PC-3 (cell line): ENCODE data around the gene ZFYVE19. TPM values are rescaled to one million over a fixed set of nuclear protein-coding genes. Genes with fewer than 3 reads are reported as not detected.

Experiments used
- ATAC-seq: fragments of 200-7000 bp; cut with Tn5 transposase; 2 replicates; pipeline ENCODE4 v1.9.1; 2020; ENCODE audit warnings: mild to moderate bottlenecking, moderate library complexity
- BruUV-seq: library from RNA; stranded (reverse); fragments of 400-500 nt; replicated peaks from 2 replicates; lab custom pipeline; 2021; lab: Mats Ljungman, UMichigan
- CTCF ChIA-PET: fragments of 300-600 bp; sonication (Branson Sonifier 250); formaldehyde crosslinking; loops from one replicate; lab custom pipeline; 2022; ENCODE audit warnings: antibody characterized with exemption; lab: Charles Lee
- POLR2A ChIA-PET: fragments of 300-600 bp; sonication (Branson Sonifier 250); formaldehyde crosslinking; loops from one replicate; lab custom pipeline; 2022; ENCODE audit warnings: antibody characterized with exemption; ENCODE audit not compliant: unreplicated experiment; lab: Charles Lee
- DNase-seq: peaks from one replicate; pipeline ENCODE4 v3.0.0-alpha.2; 2015
- H2AFZ ChIP-seq: fragments of 300-600 bp; sonication (generic); 2 replicates; pipeline ENCODE4 v1.6.0; 2016; ENCODE audit warnings: antibody characterized with exemption, low read length
- H3F3A ChIP-seq: fragments of 300-600 bp; sonication (generic); one replicate; pipeline ENCODE4 v1.6.0; 2017; ENCODE audit warnings: antibody characterized with exemption, low read length, control low read depth, mild to moderate bottlenecking; ENCODE audit not compliant: unreplicated experiment
- H3K27ac ChIP-seq: fragments of 300-600 bp; sonication (generic); 2 replicates; pipeline ENCODE4 v1.5.1; 2016; ENCODE audit warnings: mild to moderate bottlenecking, low read length
- H3K27me3 ChIP-seq: fragments of 300-600 bp; sonication (generic); 2 replicates; pipeline ENCODE4 v1.6.1; 2016; ENCODE audit warnings: low read length, mixed read lengths
- H3K36me3 ChIP-seq: fragments of 300-600 bp; sonication (generic); 2 replicates; pipeline ENCODE4 v1.6.1; 2016; ENCODE audit warnings: low read depth, mixed run types, low read length, mixed read lengths
- H3K4me1 ChIP-seq: fragments of 300-600 bp; sonication (generic); 2 replicates; pipeline ENCODE4 v1.5.1; 2016; ENCODE audit warnings: low read length; ENCODE audit not compliant: insufficient read depth
- H3K4me2 ChIP-seq: fragments of 300-600 bp; sonication (generic); 2 replicates; pipeline ENCODE4 v1.6.0; 2016; ENCODE audit warnings: low read length
- H3K4me3 ChIP-seq: fragments of 300-600 bp; sonication (generic); 2 replicates; pipeline ENCODE4 v1.5.1; 2016; ENCODE audit warnings: mild to moderate bottlenecking, low read length, mixed read lengths
- H3K79me2 ChIP-seq: fragments of 300-600 bp; sonication (generic); 2 replicates; pipeline ENCODE4 v1.6.1; 2017; ENCODE audit warnings: low read length, mixed read lengths
- H3K9ac ChIP-seq: fragments of 300-600 bp; sonication (generic); 2 replicates; pipeline ENCODE4 v1.6.0; 2016; ENCODE audit warnings: mild to moderate bottlenecking, low read length
- H3K9me2 ChIP-seq: fragments of 300-600 bp; sonication (generic); replicated peaks from 2 replicates; pipeline ENCODE4 v1.6.1; 2016; ENCODE audit warnings: mixed run types, low read length, mixed read lengths
- H3K9me3 ChIP-seq: fragments of 300-600 bp; sonication (generic); 2 replicates; pipeline ENCODE4 v1.6.1; 2016; ENCODE audit warnings: low read length, mixed read lengths
- H4K20me1 ChIP-seq: fragments of 300-600 bp; sonication (generic); 2 replicates; pipeline ENCODE4 v1.6.1; 2016; ENCODE audit warnings: low read length, mixed read lengths
- CTCF ChIP-seq: fragments of 300-600 bp; sonication (generic); conservative IDR thresholded peaks from 2 replicates; pipeline ENCODE4 v1.5.1; 2017; ENCODE audit warnings: antibody characterized with exemption, low read depth, mild to moderate bottlenecking, low read length
- EZH2 ChIP-seq: fragments of 300-600 bp; sonication (generic); IDR thresholded peaks from one replicate; pipeline ENCODE4 v1.6.1; 2017; ENCODE audit warnings: antibody characterized with exemption, mild to moderate bottlenecking, low read length; ENCODE audit not compliant: unreplicated experiment
- EZH2phosphoT487 ChIP-seq: fragments of 300-600 bp; sonication (generic); IDR thresholded peaks from 2 replicates; pipeline ENCODE4 v1.6.1; 2018; ENCODE audit warnings: mild to moderate bottlenecking, antibody characterized with exemption, low read length, borderline replicate concordance
- intact Hi-C: fragments of 100-400 bp; cut with micrococcal nuclease; formaldehyde crosslinking; loops from 2 replicates; pipeline ENCODE4 v1.9.0; 2023
- total RNA-seq: library from RNA; depleted of rRNA; stranded (reverse); fragments of >200 nt; gene quantifications from 2 replicates; pipeline ENCODE4 v1.2.3, GENCODE V29; 2014

The ZFYVE19 gene
- total RNA-seq, 1 experiment from 2014 or later = 32.3 TPM

- Histone ChIP-seq H3K4me2 (peak within 1 kb of the TSS; percentile 83), H3K27ac (peak within 1 kb of the TSS; percentile 72), H3K4me1 (peaks cover 38% of the 10 kb centered on the region), H3K9ac (peak within 1 kb of the TSS; percentile 85), H2AFZ (peak within 1 kb of the TSS; percentile 81), H3K79me2 (peaks cover 58% of the 10 kb centered on the region), H3K9me3 (no peaks in the 10 kb centered on the region), H3K4me3 (peak within 1 kb of the TSS; percentile 88), H3K36me3 (no peaks in the 10 kb centered on the region; the same call in 1 of the 2 replicates), H4K20me1 (peaks cover 19% of the 10 kb centered on the region; the same call in 1 of the 2 replicates), H3K27me3 (no peaks in the 10 kb centered on the region), H3F3A (no peaks in the 10 kb centered on the region), H3K9me2 (no peaks in the 10 kb centered on the region)
- ATAC-seq = peak; percentile 16
- intact Hi-C loops = no loop called here
- peak; percentile 66 for DNase-seq
- ChIA-PET CTCF (interaction anchor here (0.6 to 1.6 kb wide), 6 partner anchors 13 to 59 kb away, joined by 3 to 7 read pairs (median 3); no protein-coding TSS in a partner anchor), POLR2A (interaction anchor here (1.2 to 1.3 kb wide), 2 partner anchors 16 to 37 kb away, joined by 3 to 5 read pairs; partner anchors contain the start of genes DNAJC17, PPP1R14D and ZFYVE19)
- no TSS peak for BruUV-seq
- TF ChIP-seq CTCF (no peak), EZH2phosphoT487 (no peak), EZH2 (no peak)
Observed at GRCh38 chr15:40843885-40844695, 37.2 kb downstream of the ZFYVE19 start, which contains the start of gene SPINT1. TSS of gene SPINT1 (plus strand) at chr15:40844048. CDS start at chr15:40844555, 507 bp downstream.

GRCh38 chr15:40844696-40845030, 37.8 kb downstream of the ZFYVE19 start:
- no peak for TF ChIP-seq EZH2phosphoT487
- TF ChIP-seq CTCF = no peak
- TF ChIP-seq EZH2 = no peak
- H3K4me3 ChIP-seq = peak overlapping the region; percentile 88
- no peaks in the 10 kb centered on the region for H3K27me3 ChIP-seq
- no peaks in the 10 kb centered on the region for H3F3A ChIP-seq
- ChIA-PET CTCF (interaction anchor here (0.6 to 1.6 kb wide), 6 partner anchors 12 to 61 kb away, joined by 3 to 8 read pairs (median 5); no protein-coding TSS in a partner anchor), POLR2A (interaction anchor here (0.6 to 1.3 kb wide), 3 partner anchors 16 to 440 kb away, joined by 3 to 5 read pairs (median 3); partner anchors contain the start of genes DNAJC17, PPP1R14D and ZFYVE19)
- no peaks in the 10 kb centered on the region for H3K9me2 ChIP-seq
- H4K20me1 ChIP-seq = peaks cover 19% of the 10 kb centered on the region; the same call in 1 of the 2 replicates
- no peaks in the 10 kb centered on the region for H3K9me3 ChIP-seq
- intact Hi-C loops = no loop called here
- peaks cover 6% of the 10 kb centered on the region; the same call in 1 of the 2 replicates for H3K36me3 ChIP-seq
- H3K4me2 ChIP-seq = peak overlapping the region; percentile 83
- ATAC-seq = peak; percentile 3
- H3K27ac ChIP-seq = peak overlapping the region; percentile 72
- no TSS peak for BruUV-seq
- DNase-seq = peak; percentile 28
- H3K9ac ChIP-seq = peak overlapping the region; percentile 85
- H3K4me1 ChIP-seq = peaks cover 38% of the 10 kb centered on the region
- H2AFZ ChIP-seq = peak overlapping the region; percentile 81
- H3K79me2 ChIP-seq = peaks cover 64% of the 10 kb centered on the region
